ENCODE data around the gene ANKRD61.

Gene ANKRD61

DNA sequence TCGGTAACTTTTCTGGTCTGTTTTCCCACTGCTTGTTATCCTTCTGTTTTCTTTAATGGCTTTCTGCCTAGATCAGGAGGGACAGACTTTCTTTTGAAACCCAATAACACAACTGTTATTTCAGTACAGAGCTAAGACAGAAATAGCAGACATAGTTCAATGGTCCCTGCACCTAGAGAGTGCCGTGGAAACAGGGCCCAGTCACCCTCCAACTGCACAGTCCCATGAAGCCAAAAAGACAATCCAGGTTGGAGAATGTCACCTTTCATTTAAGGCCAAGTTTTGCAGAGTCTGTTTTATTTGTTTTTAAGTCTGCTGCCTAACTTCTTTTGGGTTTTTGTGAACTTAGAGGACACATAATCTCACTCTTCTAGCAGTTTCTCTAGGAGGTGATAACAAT lies 19.6 kb upstream of the ANKRD61 start:
- ChIA-PET CTCF (interaction anchor here (1.2 kb wide), 1 partner anchor 13 kb away, joined by 8 read pairs; no protein-coding TSS in a partner anchor), POLR2A (no interaction called here)
- DNase-seq (ENCODE audit: extremely low spot score): no peak
- TF ChIP-seq ZNF384 (IDR thresholded peaks at IDR 0.05): no peak
- TF ChIP-seq ARNT (IDR thresholded peaks at IDR 0.05): no peak
- TF ChIP-seq NFRKB (IDR thresholded peaks at IDR 0.05): no peak
- TF ChIP-seq FOXA1 (IDR thresholded peaks at IDR 0.05): no peak
- TF ChIP-seq FOXK2 (IDR thresholded peaks at IDR 0.05): no peak
- TF ChIP-seq SUZ12 (IDR thresholded peaks at IDR 0.05): no peak
- TF ChIP-seq TARDBP (IDR thresholded peaks at IDR 0.05): no peak
- TF ChIP-seq BHLHE40 (IDR thresholded peaks at IDR 0.05; ENCODE audit: borderline replicate concordance): no peak
- TF ChIP-seq CTBP1 (IDR thresholded peaks at IDR 0.05; ENCODE audit: borderline replicate concordance): no peak
- no peak for TF ChIP-seq FOXM1 (IDR thresholded peaks at IDR 0.05; ENCODE audit: borderline replicate concordance)
- no peak for TF ChIP-seq HDGF (IDR thresholded peaks at IDR 0.05; ENCODE audit: borderline replicate concordance)
- TF ChIP-seq L3MBTL2 (conservative IDR thresholded peaks at IDR 0.05): no peak
- no peak for TF ChIP-seq ELF4 (IDR thresholded peaks at IDR 0.05)
- TF ChIP-seq SP1 (IDR thresholded peaks at IDR 0.05): no peak
- TF ChIP-seq, protein P1, sequence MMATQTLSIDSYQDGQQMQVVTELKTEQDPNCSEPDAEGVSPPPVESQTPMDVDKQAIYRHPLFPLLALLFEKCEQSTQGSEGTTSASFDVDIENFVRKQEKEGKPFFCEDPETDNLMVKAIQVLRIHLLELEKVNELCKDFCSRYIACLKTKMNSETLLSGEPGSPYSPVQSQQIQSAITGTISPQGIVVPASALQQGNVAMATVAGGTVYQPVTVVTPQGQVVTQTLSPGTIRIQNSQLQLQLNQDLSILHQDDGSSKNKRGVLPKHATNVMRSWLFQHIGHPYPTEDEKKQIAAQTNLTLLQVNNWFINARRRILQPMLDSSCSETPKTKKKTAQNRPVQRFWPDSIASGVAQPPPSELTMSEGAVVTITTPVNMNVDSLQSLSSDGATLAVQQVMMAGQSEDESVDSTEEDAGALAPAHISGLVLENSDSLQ (IDR thresholded peaks at IDR 0.05): no peak

DNA sequence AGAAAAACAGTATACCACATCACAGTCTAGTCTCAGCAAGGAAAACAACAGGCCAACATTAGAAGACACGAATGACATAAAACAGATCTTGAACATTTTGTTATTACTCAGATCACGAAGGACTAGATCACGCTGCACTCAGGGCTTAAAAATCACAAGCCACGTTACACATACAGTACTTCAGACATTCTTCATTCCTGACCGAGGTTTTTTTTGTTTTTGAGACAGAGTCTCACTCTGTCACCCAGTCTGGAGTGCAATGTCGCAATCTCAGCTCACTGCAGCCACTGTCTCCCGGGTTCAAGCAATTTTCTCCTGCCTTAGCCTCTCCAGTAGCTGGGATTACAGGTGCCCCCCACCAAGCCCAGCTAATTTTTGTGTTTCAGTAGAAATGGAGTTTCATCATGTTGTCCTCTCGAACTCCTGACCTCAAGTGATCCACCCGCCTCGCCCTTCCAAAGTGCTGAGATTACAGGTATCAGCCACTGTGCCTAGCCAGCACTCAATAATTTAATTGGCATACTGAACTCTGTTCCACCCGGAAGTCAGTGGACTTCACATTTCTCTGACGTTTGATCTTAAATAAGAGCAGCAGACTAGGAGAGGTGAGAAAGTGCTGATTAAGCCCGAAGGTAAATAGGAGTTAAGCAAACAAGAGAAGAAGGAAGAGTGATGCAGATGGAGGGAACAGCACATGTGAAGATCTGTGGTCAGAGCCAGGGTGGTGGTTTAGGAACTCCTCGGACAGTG lies 18.6 kb upstream of the ANKRD61 start:
- TF ChIP-seq ELF4 (IDR thresholded peaks at IDR 0.05): no peak
- TF ChIP-seq BHLHE40 (IDR thresholded peaks at IDR 0.05; ENCODE audit: borderline replicate concordance): no peak
- TF ChIP-seq FOXK2 (IDR thresholded peaks at IDR 0.05): no peak
- no peak for TF ChIP-seq NFRKB (IDR thresholded peaks at IDR 0.05)
- TF ChIP-seq HDGF (IDR thresholded peaks at IDR 0.05; ENCODE audit: borderline replicate concordance): no peak
- no peak for TF ChIP-seq SP1 (IDR thresholded peaks at IDR 0.05)
- no peak for TF ChIP-seq FOXM1 (IDR thresholded peaks at IDR 0.05; ENCODE audit: borderline replicate concordance)
- no peak for TF ChIP-seq L3MBTL2 (conservative IDR thresholded peaks at IDR 0.05)
- no peak for TF ChIP-seq ARNT (IDR thresholded peaks at IDR 0.05)
- no peak for TF ChIP-seq ZNF384 (IDR thresholded peaks at IDR 0.05)
- TF ChIP-seq, protein P1 (IDR thresholded peaks at IDR 0.05): no peak
- no peak for TF ChIP-seq LEF1 (IDR thresholded peaks at IDR 0.05; ENCODE audit: borderline replicate concordance)
- TF ChIP-seq FOXA1 (IDR thresholded peaks at IDR 0.05): no peak
- no peak for TF ChIP-seq CTBP1 (IDR thresholded peaks at IDR 0.05; ENCODE audit: borderline replicate concordance)
- no peak for TF ChIP-seq SUZ12 (IDR thresholded peaks at IDR 0.05)
- no peak for TF ChIP-seq TARDBP (IDR thresholded peaks at IDR 0.05)
- no peak for DNase-seq (ENCODE audit: extremely low spot score)
- POLR2A ChIA-PET: no interaction called here
- CTCF ChIA-PET: interaction anchor here (1.2 kb wide), 1 partner anchor 12 kb away, joined by 8 read pairs; no protein-coding TSS in a partner anchor

DNA sequence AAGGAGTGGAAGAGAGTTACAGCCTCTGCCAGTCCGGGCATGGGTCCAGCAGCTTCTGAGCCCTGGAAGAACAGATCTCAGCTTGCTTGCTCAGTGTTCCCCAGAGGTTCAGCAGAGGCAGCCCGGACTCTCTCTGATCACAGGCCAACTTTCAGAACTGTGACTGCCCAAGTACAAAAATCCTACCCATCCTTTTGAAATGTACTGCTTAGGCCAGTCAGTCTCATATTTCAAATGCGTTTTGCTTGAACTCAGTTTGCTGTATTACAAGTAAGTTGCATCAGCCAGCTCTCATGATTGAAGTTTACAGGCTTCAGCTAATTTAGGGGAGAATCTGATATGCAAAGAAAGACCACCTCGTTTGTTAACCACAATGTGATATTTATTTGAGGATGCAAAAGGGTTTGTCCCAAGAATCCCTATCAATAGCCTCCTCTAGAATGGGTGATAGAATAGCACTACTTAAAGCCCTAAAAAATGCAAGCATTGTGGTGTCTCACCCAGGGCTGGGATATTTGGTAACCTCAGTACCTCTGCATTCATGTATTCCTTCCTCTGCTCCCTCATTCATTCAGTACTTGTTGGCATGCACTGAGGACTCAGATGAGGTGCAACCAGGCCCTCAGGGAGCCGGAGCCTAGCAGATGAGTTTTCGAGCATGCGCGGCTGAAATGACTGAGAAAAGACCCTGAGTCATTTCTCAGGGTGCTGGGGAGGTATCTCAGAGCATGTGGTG lies 15.1 kb upstream of the ANKRD61 start:
- ChIA-PET CTCF (no interaction called here), POLR2A (interaction anchor here (1.0 kb wide), 1 partner anchor 9 kb away, joined by 5 read pairs; no protein-coding TSS in a partner anchor)
- no peak for TF ChIP-seq HDGF (IDR thresholded peaks at IDR 0.05; ENCODE audit: borderline replicate concordance)
- no peak for TF ChIP-seq LEF1 (IDR thresholded peaks at IDR 0.05; ENCODE audit: borderline replicate concordance)
- no peak for TF ChIP-seq L3MBTL2 (conservative IDR thresholded peaks at IDR 0.05)
- no peak for TF ChIP-seq NFRKB (IDR thresholded peaks at IDR 0.05)
- TF ChIP-seq BHLHE40 (IDR thresholded peaks at IDR 0.05; ENCODE audit: borderline replicate concordance): no peak
- TF ChIP-seq TARDBP (IDR thresholded peaks at IDR 0.05): no peak
- TF ChIP-seq SUZ12 (IDR thresholded peaks at IDR 0.05): no peak
- TF ChIP-seq ARNT (IDR thresholded peaks at IDR 0.05): no peak
- TF ChIP-seq, protein P1 (IDR thresholded peaks at IDR 0.05): no peak
- TF ChIP-seq FOXA1 (IDR thresholded peaks at IDR 0.05): no peak
- no peak for TF ChIP-seq FOXM1 (IDR thresholded peaks at IDR 0.05; ENCODE audit: borderline replicate concordance)
- no peak for TF ChIP-seq CTBP1 (IDR thresholded peaks at IDR 0.05; ENCODE audit: borderline replicate concordance)
- TF ChIP-seq ELF4 (IDR thresholded peaks at IDR 0.05): no peak
- no peak for TF ChIP-seq FOXK2 (IDR thresholded peaks at IDR 0.05)
- no peak for TF ChIP-seq SP1 (IDR thresholded peaks at IDR 0.05)
- TF ChIP-seq ZNF384 (IDR thresholded peaks at IDR 0.05): no peak
- DNase-seq (ENCODE audit: extremely low spot score): no peak

DNA sequence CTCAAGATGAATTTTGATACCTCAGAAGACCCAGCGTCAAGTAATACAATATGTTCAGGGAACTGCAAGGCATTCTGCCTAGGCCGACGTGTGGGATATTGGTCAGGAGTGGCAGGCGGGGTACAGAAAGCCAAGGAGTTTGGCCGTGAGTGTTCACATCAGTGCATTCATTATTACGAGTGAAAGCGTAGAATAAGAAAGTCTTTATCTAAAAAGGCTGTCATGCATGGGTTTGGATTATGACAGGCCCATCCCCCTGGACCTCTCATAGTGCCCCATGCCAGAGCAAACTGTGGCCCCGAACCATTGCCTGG lies 14.6 kb upstream of the ANKRD61 start:
- ChIA-PET CTCF (no interaction called here), POLR2A (interaction anchor here (1.5 kb wide), 1 partner anchor 7 kb away, joined by 3 read pairs; the partner anchor contains the start of genes AIMP2 and PMS2)
- no peak for DNase-seq (ENCODE audit: extremely low spot score)
- TF ChIP-seq FOXK2 (IDR thresholded peaks at IDR 0.05): no peak
- TF ChIP-seq HDGF (IDR thresholded peaks at IDR 0.05; ENCODE audit: borderline replicate concordance): no peak
- no peak for TF ChIP-seq FOXA1 (IDR thresholded peaks at IDR 0.05)
- no peak for TF ChIP-seq CTBP1 (IDR thresholded peaks at IDR 0.05; ENCODE audit: borderline replicate concordance)
- TF ChIP-seq ZNF384 (IDR thresholded peaks at IDR 0.05): no peak
- TF ChIP-seq LEF1 (IDR thresholded peaks at IDR 0.05; ENCODE audit: borderline replicate concordance): no peak
- TF ChIP-seq FOXM1 (IDR thresholded peaks at IDR 0.05; ENCODE audit: borderline replicate concordance): no peak
- TF ChIP-seq, protein P1 (IDR thresholded peaks at IDR 0.05): no peak
- TF ChIP-seq TARDBP (IDR thresholded peaks at IDR 0.05): no peak
- no peak for TF ChIP-seq L3MBTL2 (conservative IDR thresholded peaks at IDR 0.05)
- no peak for TF ChIP-seq ELF4 (IDR thresholded peaks at IDR 0.05)
- TF ChIP-seq BHLHE40 (IDR thresholded peaks at IDR 0.05; ENCODE audit: borderline replicate concordance): no peak
- TF ChIP-seq ARNT (IDR thresholded peaks at IDR 0.05): no peak
- TF ChIP-seq NFRKB (IDR thresholded peaks at IDR 0.05): no peak
- TF ChIP-seq SUZ12 (IDR thresholded peaks at IDR 0.05): no peak
- TF ChIP-seq SP1 (IDR thresholded peaks at IDR 0.05): no peak

All from HEK293T (cell line).